Measurements from ENCODE around the gene KRT9. TPM values are rescaled to one million over a fixed set of nuclear protein-coding genes. Genes with fewer than 3 reads are reported as not detected.
A peak's percentile ranks its signal among the peaks of the same experiment; 100 is the strongest.

The KRT9 gene
- total RNA-seq, 1 experiment from 2014 or later: not detected

GRCh38 chr17:41551365-41551764, 20.5 kb downstream of the KRT9 start:
- no peak overlapping the region for H3K27ac Mint-ChIP-seq (ENCODE audit: unreplicated experiment)
- TF ChIP-seq CTCF (IDR thresholded peaks at IDR 0.05; ENCODE audit: unreplicated experiment): no peak
- H3K9me3 Mint-ChIP-seq (ENCODE audit: low read depth, unreplicated experiment): no peaks in the 10 kb centered on the region
- H3K36me3 Mint-ChIP-seq (ENCODE audit: insufficient read depth, unreplicated experiment): peaks cover 26% of the 10 kb centered on the region
- peaks cover 84% of the 10 kb centered on the region for H3K4me1 Mint-ChIP-seq (ENCODE audit: low read depth, unreplicated experiment)
- no peak overlapping the region for H3K4me3 Mint-ChIP-seq (ENCODE audit: low read depth, unreplicated experiment)
- intact Hi-C loops (cut with micrococcal nuclease; ENCODE audit: unreplicated experiment): no loop called here
- BruUV-seq (replicated peaks): no TSS peak
- no peaks in the 10 kb centered on the region for H3K27me3 Mint-ChIP-seq (ENCODE audit: unreplicated experiment)
- CTCF ChIA-PET: interaction anchor here (0.6 to 5.1 kb wide), 9 partner anchors 12 to 113 kb away, joined by 4 to 230 read pairs (median 13); no protein-coding TSS in a partner anchor
- DNase-seq: no peak

GRCh38 chr17:41549596-41550039, 22.2 kb downstream of the KRT9 start:
- intact Hi-C loops (cut with micrococcal nuclease; ENCODE audit: unreplicated experiment): loop anchor here (1.0 to 2.0 kb wide), 8 partner anchors 19 to 746 kb away; no protein-coding TSS in a partner anchor
- peak overlapping the region; percentile 62 for H3K4me3 Mint-ChIP-seq (ENCODE audit: low read depth, unreplicated experiment)
- no peak for DNase-seq
- CTCF ChIA-PET: interaction anchor here (0.6 to 7.7 kb wide), 62 partner anchors 9 to 934 kb away, joined by 3 to 471 read pairs (median 8); partner anchors contain the start of genes EIF1, KRT15, KRT16 and KRT17
- H3K27me3 Mint-ChIP-seq (ENCODE audit: unreplicated experiment): no peaks in the 10 kb centered on the region
- H3K9me3 Mint-ChIP-seq (ENCODE audit: low read depth, unreplicated experiment): no peaks in the 10 kb centered on the region
- no peak for TF ChIP-seq CTCF (IDR thresholded peaks at IDR 0.05; ENCODE audit: unreplicated experiment)
- peak overlapping the region; percentile 92 for H3K27ac Mint-ChIP-seq (ENCODE audit: unreplicated experiment)
- peaks cover 91% of the 10 kb centered on the region for H3K4me1 Mint-ChIP-seq (ENCODE audit: low read depth, unreplicated experiment)
- H3K36me3 Mint-ChIP-seq (ENCODE audit: insufficient read depth, unreplicated experiment): peaks cover 30% of the 10 kb centered on the region
- BruUV-seq (replicated peaks): no TSS peak

GRCh38 chr17:41548844-41549595, 22.8 kb downstream of the KRT9 start:
- CTCF ChIA-PET: interaction anchor here (0.6 to 7.7 kb wide), 96 partner anchors 8 to 1204 kb away, joined by 3 to 471 read pairs (median 5); partner anchors contain the start of genes EIF1, KRT15, KRT16 and KRT17
- Mint-ChIP-seq H3K27me3 (ENCODE audit: unreplicated experiment) (no peaks in the 10 kb centered on the region), H3K4me1 (ENCODE audit: low read depth, unreplicated experiment) (peaks cover 91% of the 10 kb centered on the region), H3K27ac (ENCODE audit: unreplicated experiment) (peak overlapping the region; percentile 92), H3K9me3 (ENCODE audit: low read depth, unreplicated experiment) (no peaks in the 10 kb centered on the region), H3K4me3 (ENCODE audit: low read depth, unreplicated experiment) (peak overlapping the region; percentile 62), H3K36me3 (ENCODE audit: insufficient read depth, unreplicated experiment) (peaks cover 31% of the 10 kb centered on the region)
- intact Hi-C loops (cut with micrococcal nuclease; ENCODE audit: unreplicated experiment): loop anchor here (1.0 to 2.0 kb wide), 8 partner anchors 18 to 746 kb away; no protein-coding TSS in a partner anchor
- peak; percentile 98 for TF ChIP-seq CTCF (IDR thresholded peaks at IDR 0.05; ENCODE audit: unreplicated experiment)
- no TSS peak for BruUV-seq (replicated peaks)
- DNase-seq: peak; percentile 99

- Mint-ChIP-seq H3K27ac (ENCODE audit: unreplicated experiment) (peak overlapping the region; percentile 92), H3K27me3 (ENCODE audit: unreplicated experiment) (no peaks in the 10 kb centered on the region), H3K4me1 (ENCODE audit: low read depth, unreplicated experiment) (peaks cover 92% of the 10 kb centered on the region), H3K36me3 (ENCODE audit: insufficient read depth, unreplicated experiment) (peaks cover 31% of the 10 kb centered on the region), H3K4me3 (ENCODE audit: low read depth, unreplicated experiment) (peak overlapping the region; percentile 62), H3K9me3 (ENCODE audit: low read depth, unreplicated experiment) (no peaks in the 10 kb centered on the region)
- intact Hi-C loops (cut with micrococcal nuclease; ENCODE audit: unreplicated experiment): loop anchor here (1.0 to 2.0 kb wide), 6 partner anchors 17 to 691 kb away; no protein-coding TSS in a partner anchor
- CTCF ChIA-PET: interaction anchor here (0.6 to 7.7 kb wide), 86 partner anchors 8 to 1845 kb away, joined by 3 to 471 read pairs (median 5); partner anchors contain the start of genes EIF1, KRT15, KRT16 and KRT17
- TF ChIP-seq CTCF (IDR thresholded peaks at IDR 0.05; ENCODE audit: unreplicated experiment): no peak
- DNase-seq: peak; percentile 99
- BruUV-seq (replicated peaks): TSS peak; percentile 92
Observed at GRCh38 chr17:41547921-41548843, 23.7 kb downstream of the KRT9 start.
